ENCODE measurements around the gene CFL1. TPM values are rescaled to one million over a fixed set of nuclear protein-coding genes. Genes with fewer than 3 reads are reported as not detected.

Gene CFL1
- total RNA-seq: 1,000 to 10,000 TPM in 1 of 8 experiments, 100 to 1,000 TPM in 7; 482 to 1,056 (median 733) TPM

- Histone ChIP-seq H3K4me1 (replicated peaks in 1 of 2) (peaks cover 6 to 12% of the 10 kb centered on the region in 2 donors), H3K4me3 (peak within 1 kb of the TSS; percentile 76 to 94 (median 88)), H3K27ac (peak within 1 kb of the TSS; percentile 98)
- in situ Hi-C loops (cut with MboI; ENCODE audit: low pct_unique_long_range_greater_than_20kb in 2 of 9, low sequenced_read_pairs in 9 of 9, unreplicated experiment in 9 of 9): no loop called here
- WGBS, 10 experiments: 0 to 3% (median 0%) methylated on average over 2 to 39 of the region's 92 CpGs
- peak; percentile 25 to 70 (median 63) for ATAC-seq (replicated peaks in 6 of 8)
These were observed at the start of gene CFL1 for GRCh38 chr11:65857853-65858680. Gene CFL1, minus strand, starts transcription at chr11:65858180. Its CDS starts 81 bp downstream, at chr11:65858099.

- H3K27ac ChIP-seq: no peak overlapping the region
- ATAC-seq (replicated peaks in 6 of 8): peak in 2 of 8 experiments; percentile 47 to 59
- in situ Hi-C loops (cut with MboI; ENCODE audit: low pct_unique_long_range_greater_than_20kb in 2 of 9, low sequenced_read_pairs in 9 of 9, unreplicated experiment in 9 of 9): no loop called here
- peaks cover 0 to 1% of the 10 kb centered on the region in 2 donors for H3K4me1 ChIP-seq (replicated peaks in 1 of 2)
- 0 to 100% (median 60%) methylated on average over 1 to 3 of the region's 5 CpGs; no CpG with 5 or more reads in 1 of the 10 experiments for WGBS, 10 experiments
- H3K4me3 ChIP-seq: no peak overlapping the region
These were observed 48.6 kb upstream of the CFL1 start for GRCh38 chr11:65906602-65907001.

DNA sequence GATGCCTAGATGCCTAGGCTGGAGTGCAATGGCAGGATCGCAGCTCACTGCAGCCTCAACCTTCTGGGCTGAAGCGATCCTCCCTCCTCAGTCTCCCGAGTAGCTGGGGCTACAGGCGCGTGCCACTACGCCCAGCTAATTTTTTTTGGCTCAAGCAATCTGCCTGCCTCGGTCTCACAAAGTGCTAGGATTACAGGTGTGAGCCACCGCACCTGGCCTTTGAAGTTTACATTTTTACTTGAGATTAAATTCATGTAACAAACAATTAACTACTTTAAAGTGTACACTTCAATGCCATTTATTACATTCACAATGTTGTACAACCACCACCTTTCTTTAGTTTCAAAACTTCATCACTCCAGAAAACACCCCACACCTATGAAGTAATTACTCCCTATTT lies 45.7 kb upstream of the CFL1 start:
- 56 to 100% (median 80%) methylated on average over 1 to 8 of the region's 8 CpGs; no CpG with 5 or more reads in 3 of the 10 experiments for WGBS, 10 experiments
- no peaks in the 10 kb centered on the region for H3K4me1 ChIP-seq (replicated peaks in 1 of 2)
- in situ Hi-C loops (cut with MboI; ENCODE audit: low pct_unique_long_range_greater_than_20kb in 2 of 9, low sequenced_read_pairs in 9 of 9, unreplicated experiment in 9 of 9): no loop called here
- ATAC-seq (replicated peaks in 6 of 8): no peak
- no peak overlapping the region for H3K4me3 ChIP-seq
- H3K27ac ChIP-seq: no peak overlapping the region

- Histone ChIP-seq H3K4me3 (no peak overlapping the region), H3K27ac (no peak overlapping the region), H3K4me1 (replicated peaks in 1 of 2) (no peaks in the 10 kb centered on the region)
- 0 to 20% (median 0%) methylated on average over 1 to 3 of the region's 5 CpGs; no CpG with 5 or more reads in 6 of the 10 experiments for WGBS, 10 experiments
- ATAC-seq (replicated peaks in 6 of 8): peak in 1 of 8 experiments; percentile 2
- in situ Hi-C loops (cut with MboI; ENCODE audit: low pct_unique_long_range_greater_than_20kb in 2 of 9, low sequenced_read_pairs in 9 of 9, unreplicated experiment in 9 of 9): no loop called here
These were observed 45.1 kb upstream of the CFL1 start for GRCh38 chr11:65903068-65903481.

- H3K4me1 ChIP-seq (replicated peaks in 1 of 2): no peaks in the 10 kb centered on the region
- in situ Hi-C loops (cut with MboI; ENCODE audit: low pct_unique_long_range_greater_than_20kb in 2 of 9, low sequenced_read_pairs in 9 of 9, unreplicated experiment in 9 of 9): no loop called here
- H3K4me3 ChIP-seq: peak overlapping the region in 1 of 5 donors; percentile 31
- WGBS, 10 experiments: 29 to 100% (median 71%) methylated on average over 1 to 11 of the region's 11 CpGs; no CpG with 5 or more reads in 2 of the 10 experiments
- no peak for ATAC-seq (replicated peaks in 6 of 8)
- no peak overlapping the region for H3K27ac ChIP-seq
These were observed 42.9 kb upstream of the CFL1 start for GRCh38 chr11:65900899-65901180.

- H3K4me1 ChIP-seq (replicated peaks in 1 of 2): no peaks in the 10 kb centered on the region
- 0 to 35% (median 17%) methylated on average over 1 to 7 of the region's 80 CpGs; no CpG with 5 or more reads in 5 of the 10 experiments for WGBS, 10 experiments
- no peak within 1 kb of the TSS for H3K27ac ChIP-seq
- ATAC-seq (replicated peaks in 6 of 8): peak; percentile 60 to 92 (median 88)
- peak within 1 kb of the TSS; percentile 10 to 34 (median 22) for H3K4me3 ChIP-seq
- in situ Hi-C loops (cut with MboI; ENCODE audit: low pct_unique_long_range_greater_than_20kb in 2 of 9, low sequenced_read_pairs in 9 of 9, unreplicated experiment in 9 of 9): no loop called here
These were observed 42.3 kb upstream of the CFL1 start, which contains the start of gene FOSL1 for GRCh38 chr11:65900125-65900898. Gene FOSL1, minus strand, starts transcription at chr11:65900388. Its CDS starts 49 bp downstream, at chr11:65900339.

DNA sequence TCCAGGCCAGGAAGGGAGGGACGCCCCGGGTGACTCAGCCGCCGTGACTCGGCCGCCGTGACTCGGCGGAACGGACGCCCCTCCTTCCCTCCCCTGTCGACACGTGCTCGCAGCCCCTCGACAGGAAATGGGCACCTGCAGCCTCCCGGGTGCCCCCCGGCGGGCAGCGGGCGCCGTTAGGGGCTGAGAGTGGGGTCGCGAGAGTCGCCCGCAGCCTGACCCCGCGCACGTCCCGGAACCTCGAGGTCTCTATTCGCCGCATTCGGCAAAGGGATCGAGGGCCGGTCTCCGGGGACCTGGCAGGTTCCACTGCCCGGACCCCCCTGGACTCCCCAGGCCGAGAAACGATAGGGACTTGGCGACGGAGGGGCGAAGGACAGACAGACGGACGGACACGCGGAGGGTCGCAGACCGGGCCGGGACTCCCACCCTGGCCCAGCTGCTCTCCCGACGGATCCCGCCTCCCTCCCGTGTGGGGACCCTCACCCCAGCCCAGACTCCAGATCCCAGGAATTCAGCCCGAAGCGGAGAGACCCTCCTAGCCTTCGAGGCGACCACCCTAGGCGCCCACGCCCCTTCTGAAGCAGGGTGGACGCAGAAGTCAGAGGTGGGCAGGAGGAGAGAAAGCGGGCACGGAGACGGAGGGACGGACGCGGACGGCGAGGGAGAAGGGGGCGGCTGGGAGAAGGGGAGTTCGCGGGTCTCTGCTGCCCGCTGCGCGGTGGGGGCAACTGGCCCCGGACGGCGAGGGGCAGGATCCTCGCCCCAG lies 41.6 kb upstream of the CFL1 start:
- H3K4me3 ChIP-seq: peak overlapping the region in 4 of 5 donors; percentile 21 to 34 (median 26)
- peak; percentile 29 to 54 (median 46) for ATAC-seq (replicated peaks in 6 of 8)
- WGBS, 10 experiments: 1% methylated on average over 25 of the region's 78 CpGs; no CpG with 5 or more reads in 9 of the 10 experiments

GRCh38 chr11:65898656-65899355 lies 40.8 kb upstream of the CFL1 start:
- 9 to 71% (median 43%) methylated on average over 1 to 13 of the region's 28 CpGs; no CpG with 5 or more reads in 2 of the 10 experiments for WGBS, 10 experiments
- no peak overlapping the region for H3K27ac ChIP-seq
- peak in 2 of 8 experiments; percentile 1 to 4 for ATAC-seq (replicated peaks in 6 of 8)
- H3K4me1 ChIP-seq (replicated peaks in 1 of 2): peaks cover under 1 to 2% of the 10 kb centered on the region in 2 donors
- peak overlapping the region in 3 of 5 donors; percentile 8 to 34 (median 22) for H3K4me3 ChIP-seq
- in situ Hi-C loops (cut with MboI; ENCODE audit: low pct_unique_long_range_greater_than_20kb in 2 of 9, low sequenced_read_pairs in 9 of 9, unreplicated experiment in 9 of 9): loop anchor here in 1 of 9 experiments (25.0 kb wide), 1 partner anchor 88 kb away; no protein-coding TSS in a partner anchor

More for the DNA sequence above, 41.6 kb upstream of the CFL1 start:
- in situ Hi-C loops (cut with MboI; ENCODE audit: low pct_unique_long_range_greater_than_20kb in 2 of 9, low sequenced_read_pairs in 9 of 9, unreplicated experiment in 9 of 9): loop anchor here in 1 of 9 experiments (25.0 kb wide), 1 partner anchor 88 kb away; no protein-coding TSS in a partner anchor
- no peaks in the 10 kb centered on the region for H3K4me1 ChIP-seq (replicated peaks in 1 of 2)
- no peak overlapping the region for H3K27ac ChIP-seq

DNA sequence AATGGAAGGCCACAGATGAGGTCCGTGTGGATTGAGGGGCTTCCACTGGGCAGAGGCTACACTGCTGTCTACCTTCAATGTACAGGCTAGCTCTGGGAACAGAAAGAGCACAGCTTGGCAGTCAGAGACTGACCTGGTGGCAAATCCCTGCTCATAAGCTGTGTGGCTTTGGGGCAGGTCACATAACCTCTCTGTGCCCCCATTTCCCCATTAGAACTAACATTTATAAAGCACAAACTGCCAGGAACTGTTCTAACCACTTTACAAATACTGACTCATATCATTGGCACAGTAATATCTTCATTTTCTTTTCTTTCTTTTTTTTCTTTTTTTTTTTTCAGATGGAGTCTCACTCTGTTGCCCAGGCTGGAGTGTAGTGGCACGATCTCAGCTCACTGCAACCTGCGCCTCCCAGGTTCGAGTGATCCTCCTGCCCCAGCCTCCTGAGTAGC lies 39.1 kb upstream of the CFL1 start:
- in situ Hi-C loops (cut with MboI; ENCODE audit: low pct_unique_long_range_greater_than_20kb in 2 of 9, low sequenced_read_pairs in 9 of 9, unreplicated experiment in 9 of 9): loop anchor here in 1 of 9 experiments (25.0 kb wide), 1 partner anchor 90 kb away; no protein-coding TSS in a partner anchor
- ATAC-seq (replicated peaks in 6 of 8): no peak
- Histone ChIP-seq H3K27ac (no peak overlapping the region), H3K4me1 (replicated peaks in 1 of 2) (peaks cover 5 to 12% of the 10 kb centered on the region in 2 donors), H3K4me3 (no peak overlapping the region)
- WGBS, 10 experiments: 17 to 100% (median 80%) methylated on average over 1 to 4 of the region's 4 CpGs; no CpG with 5 or more reads in 1 of the 10 experiments

DNA sequence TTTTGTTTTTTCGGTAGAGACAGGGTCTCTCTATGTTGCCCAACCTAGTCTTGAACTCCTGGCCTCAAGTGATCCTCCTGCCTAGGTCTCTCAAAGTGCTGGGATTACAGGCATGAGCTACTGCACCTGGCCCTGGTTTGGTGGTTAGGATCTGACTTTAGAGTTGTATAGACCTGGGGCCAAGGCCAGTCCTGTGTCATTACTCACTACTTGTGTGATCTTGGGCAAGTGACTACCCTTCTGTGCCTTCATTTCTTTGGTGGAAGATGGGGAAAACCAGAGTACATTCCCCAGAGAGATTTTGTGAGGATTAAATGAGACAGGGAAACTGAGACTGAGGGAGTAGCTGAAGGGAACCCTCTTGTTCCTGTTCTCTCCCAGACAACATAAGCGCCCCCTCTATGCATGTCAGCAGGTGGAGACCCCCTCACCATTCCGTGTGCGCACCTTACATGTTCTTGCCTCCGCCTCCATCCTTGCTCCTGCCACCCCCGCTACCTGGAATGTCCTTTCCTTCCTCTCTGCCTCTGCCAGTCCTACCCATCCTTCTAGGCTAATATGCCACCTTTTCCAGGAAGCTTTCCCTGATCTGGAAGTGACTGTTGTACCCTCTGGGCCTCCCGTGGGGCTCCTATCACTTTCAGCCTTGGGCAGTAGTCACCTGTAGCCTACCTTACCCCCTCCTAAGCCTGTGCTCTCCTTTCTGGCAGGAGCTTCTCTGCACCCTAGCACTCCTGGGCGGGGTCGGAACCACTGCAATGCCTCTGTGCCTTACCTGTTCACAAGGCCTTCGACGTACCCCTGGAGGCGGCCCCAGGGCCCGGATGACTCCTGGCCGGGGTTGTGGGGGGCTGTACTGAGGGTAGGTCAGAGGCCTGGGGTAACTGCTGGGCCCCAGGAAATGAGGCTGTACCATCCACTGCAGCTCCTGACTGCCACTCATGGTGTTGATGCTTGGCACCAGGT lies 38.3 kb upstream of the CFL1 start:
- in situ Hi-C loops (cut with MboI; ENCODE audit: low pct_unique_long_range_greater_than_20kb in 2 of 9, low sequenced_read_pairs in 9 of 9, unreplicated experiment in 9 of 9): loop anchor here in 1 of 9 experiments (25.0 kb wide), 1 partner anchor 91 kb away; no protein-coding TSS in a partner anchor
- H3K27ac ChIP-seq: no peak overlapping the region
- 71 to 100% (median 83%) methylated on average over 1 to 11 of the region's 14 CpGs; no CpG with 5 or more reads in 3 of the 10 experiments for WGBS, 10 experiments
- H3K4me3 ChIP-seq: no peak overlapping the region
- ATAC-seq (replicated peaks in 6 of 8): no peak
- H3K4me1 ChIP-seq (replicated peaks in 1 of 2): peaks cover 12 to 16% of the 10 kb centered on the region in 2 donors

Measured in motor neuron (in vitro differentiated cells).